T-helper 17 cell (primary cell): Measurements from ENCODE around the gene FANCD2OS. TPM values are rescaled to one million over a fixed set of nuclear protein-coding genes. Genes with fewer than 3 reads are reported as not detected.
"Not testable (repeated sequence)": the region's sequence is repeated elsewhere in the genome, so short reads cannot be mapped to it uniquely, and the experiment has no call there.

Source experiments
- ATAC-seq: fragments of 150-1000 bp; cut with Tn5 transposase; 2 replicates; pipeline ENCODE4 v1.10.0; 2021; ENCODE audit warnings: mild to moderate bottlenecking, moderate library complexity
- DNase-seq, 3 donors: peaks; one replicate each; pipeline versions ENCODE4 v3.0.0 to v3.0.0-alpha.2; 2020 to 2021
- H3K9me3 ChIP-seq: one replicate; pipeline ENCODE4 v1.7.0; 2013; ENCODE audit warnings: low read length, mild to moderate bottlenecking; ENCODE audit not compliant: control insufficient read depth, poor library complexity, severe bottlenecking
- H3K27ac Mint-ChIP-seq: one replicate; pipeline ENCODE4 v1.8.0; 2022; ENCODE audit warnings: mild to moderate bottlenecking, moderate library complexity, mixed read lengths
- H3K27me3 Mint-ChIP-seq: one replicate; pipeline ENCODE4 v1.8.0; 2022; ENCODE audit warnings: mixed read lengths
- H3K36me3 Mint-ChIP-seq: one replicate; pipeline ENCODE4 v1.8.0; 2022; ENCODE audit warnings: low read depth, mixed read lengths
- H3K4me1 Mint-ChIP-seq: one replicate; pipeline ENCODE4 v1.8.0; 2022; ENCODE audit warnings: mild to moderate bottlenecking, mixed read lengths
- H3K4me3 Mint-ChIP-seq: one replicate; pipeline ENCODE4 v1.8.0; 2022; ENCODE audit warnings: mild to moderate bottlenecking, moderate library complexity, mixed read lengths
- total RNA-seq, 4 donors: library from RNA in 2 of 4; stranded (reverse) in 2 of 4; gene quantifications; one replicate each; pipeline ENCODE4 v1.2.3 and lab custom pipeline; 2022 to 2026

Gene FANCD2OS, protein sequence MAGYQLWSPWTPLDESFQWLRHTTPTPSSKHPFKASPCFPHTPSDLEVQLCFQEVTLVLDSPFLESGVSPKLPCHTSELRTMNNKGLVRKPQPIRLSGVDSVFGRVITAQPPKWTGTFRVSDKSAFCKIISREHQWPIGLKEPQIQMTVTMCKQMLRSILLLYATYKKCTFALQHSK
- total RNA-seq (not detected), total RNA-seq (lab: John Stamatoyannopoulos, UW) (0 reads per million in 2 donors)

DNA sequence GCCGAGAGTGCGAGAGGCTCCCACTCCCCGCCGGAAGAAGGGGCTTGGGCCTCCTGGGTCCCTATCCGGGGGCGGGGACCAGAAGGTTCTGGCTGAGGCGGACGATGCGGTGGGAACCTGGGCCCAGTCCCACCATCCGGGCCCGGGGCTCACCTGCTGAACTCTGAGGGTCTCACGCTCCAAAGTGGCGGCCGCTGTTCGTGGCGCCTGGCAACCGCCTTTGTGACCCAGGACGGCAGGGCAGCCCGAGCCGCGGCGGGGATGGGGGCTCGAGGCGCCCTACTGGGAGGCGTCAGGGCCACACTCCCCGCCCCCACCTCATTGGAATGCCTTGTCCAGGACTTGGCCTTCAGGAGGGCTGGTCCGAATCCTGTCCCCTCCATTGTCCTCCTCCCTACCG is at the start of gene FANCD2OS:
FANCD2OS (minus strand) TSS at position 165 of the 400 bp plus-strand sequence. CDS start 3,481 bp downstream, outside the sequence.
- Mint-ChIP-seq H3K4me3 (no peak within 1 kb of the TSS), H3K27ac (no peak within 1 kb of the TSS), H3K4me1 (peaks cover 2% of the 10 kb centered on the region), H3K27me3 (no peaks in the 10 kb centered on the region), H3K36me3 (peaks cover 2% of the 10 kb centered on the region)
- DNase-seq (no peak), ATAC-seq (no peak)
- H3K9me3 ChIP-seq: no peaks in the 10 kb centered on the region

DNA sequence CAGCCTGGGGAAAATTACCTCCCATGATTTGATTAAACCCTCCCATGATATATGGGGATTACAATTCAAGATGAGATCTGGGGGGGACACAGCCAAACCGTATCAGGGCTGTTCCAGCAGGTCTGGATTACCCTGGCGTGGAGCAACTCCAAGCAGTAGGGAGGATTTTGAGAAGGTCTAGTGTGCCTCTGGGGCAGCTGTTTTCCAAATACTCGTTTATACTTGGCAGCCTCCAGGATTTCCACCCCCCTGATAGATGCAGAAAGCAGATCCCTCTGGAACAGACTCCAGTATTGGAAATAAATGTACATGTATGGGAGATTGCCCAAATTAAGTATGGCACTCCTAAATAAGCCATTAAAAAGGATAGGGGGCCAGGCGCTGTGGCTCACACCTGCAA is 49.0 kb upstream of the FANCD2OS start:
- DNase-seq (no peak), ATAC-seq (no peak)
- Mint-ChIP-seq H3K4me1 (no peaks in the 10 kb centered on the region), H3K36me3 (no peaks in the 10 kb centered on the region), H3K4me3 (no peak overlapping the region), H3K27me3 (no peaks in the 10 kb centered on the region), H3K27ac (no peak overlapping the region)
- H3K9me3 ChIP-seq: no peaks in the 10 kb centered on the region

DNA sequence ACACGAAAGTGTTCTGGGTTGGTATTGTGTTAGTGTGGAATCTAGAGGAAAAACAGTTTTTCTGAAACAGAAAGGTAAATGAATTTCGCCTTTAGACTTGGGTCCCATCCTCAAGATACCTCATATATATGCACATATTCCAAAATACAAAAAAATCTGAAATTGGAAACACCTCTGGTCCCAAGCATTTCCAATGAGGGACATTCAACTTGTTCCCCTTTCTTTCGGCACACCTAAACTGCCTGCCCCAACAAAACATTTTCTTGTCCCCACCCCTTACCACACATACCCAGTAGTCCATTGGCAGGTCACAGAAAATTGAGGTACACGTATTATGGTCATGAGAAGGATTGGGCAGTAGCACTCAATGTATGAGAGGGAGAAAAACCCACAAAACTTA is 47.6 kb upstream of the FANCD2OS start:
- ATAC-seq (no peak), DNase-seq (no peak)
- no peaks in the 10 kb centered on the region for H3K27me3 Mint-ChIP-seq
- no peaks in the 10 kb centered on the region for H3K9me3 ChIP-seq
- no peaks in the 10 kb centered on the region for H3K36me3 Mint-ChIP-seq
- H3K4me1 Mint-ChIP-seq: no peaks in the 10 kb centered on the region
- H3K4me3 Mint-ChIP-seq: no peak overlapping the region
- H3K27ac Mint-ChIP-seq: no peak overlapping the region

- H3K4me1 Mint-ChIP-seq: no peaks in the 10 kb centered on the region
- DNase-seq (no peak), ATAC-seq (no peak)
- no peaks in the 10 kb centered on the region for H3K9me3 ChIP-seq
- no peaks in the 10 kb centered on the region for H3K36me3 Mint-ChIP-seq
- H3K27me3 Mint-ChIP-seq: no peaks in the 10 kb centered on the region
- peak overlapping the region; percentile 41 for H3K27ac Mint-ChIP-seq
- H3K4me3 Mint-ChIP-seq: no peak overlapping the region
Observed at GRCh38 chr3:10155123-10155472, 47.0 kb upstream of the FANCD2OS start.

DNA sequence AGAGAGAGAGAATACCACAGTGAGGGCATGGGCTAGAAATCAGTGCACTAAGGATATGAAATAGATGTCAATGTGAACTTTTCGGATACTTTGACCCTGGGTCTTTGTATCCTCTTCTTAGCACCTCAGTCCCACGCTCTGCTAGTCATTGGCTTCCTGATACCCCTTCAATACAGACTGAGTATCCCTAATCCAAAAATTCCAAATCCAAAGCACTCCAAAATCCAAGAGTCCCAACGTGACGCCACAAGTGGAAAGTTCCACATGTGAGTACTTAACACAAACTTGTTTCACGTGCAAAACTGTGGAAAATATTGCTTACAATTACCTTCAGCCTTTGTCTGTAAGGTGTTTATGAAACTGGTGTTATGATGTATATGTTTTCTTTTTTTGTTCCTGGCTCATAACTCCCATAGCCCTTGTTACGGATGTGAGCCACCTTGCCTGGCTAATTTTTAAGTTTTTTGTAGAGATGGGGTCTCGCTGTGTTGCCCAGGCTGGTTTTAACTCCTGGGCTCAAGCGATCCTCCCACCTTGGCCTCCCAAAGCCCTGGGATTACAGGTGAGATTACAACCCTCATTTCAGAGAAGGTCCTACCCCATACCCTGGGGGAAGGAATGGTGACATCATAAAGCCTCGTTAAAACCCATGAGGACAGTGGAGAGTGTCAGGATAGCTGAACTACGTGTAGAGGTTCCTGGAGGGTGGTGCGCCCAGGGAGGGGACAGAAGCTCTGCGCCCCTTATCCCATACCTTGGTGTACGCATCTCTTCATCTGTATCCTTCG is 46.5 kb upstream of the FANCD2OS start:
- H3K4me1 Mint-ChIP-seq: peaks cover 4% of the 10 kb centered on the region
- H3K36me3 Mint-ChIP-seq: peaks cover 2% of the 10 kb centered on the region
- no peaks in the 10 kb centered on the region for H3K27me3 Mint-ChIP-seq
- H3K4me3 Mint-ChIP-seq: no peak overlapping the region
- no peak for ATAC-seq
- no peak for DNase-seq
- H3K9me3 ChIP-seq: no peaks in the 10 kb centered on the region
- peak overlapping the region; percentile 41 for H3K27ac Mint-ChIP-seq

DNA sequence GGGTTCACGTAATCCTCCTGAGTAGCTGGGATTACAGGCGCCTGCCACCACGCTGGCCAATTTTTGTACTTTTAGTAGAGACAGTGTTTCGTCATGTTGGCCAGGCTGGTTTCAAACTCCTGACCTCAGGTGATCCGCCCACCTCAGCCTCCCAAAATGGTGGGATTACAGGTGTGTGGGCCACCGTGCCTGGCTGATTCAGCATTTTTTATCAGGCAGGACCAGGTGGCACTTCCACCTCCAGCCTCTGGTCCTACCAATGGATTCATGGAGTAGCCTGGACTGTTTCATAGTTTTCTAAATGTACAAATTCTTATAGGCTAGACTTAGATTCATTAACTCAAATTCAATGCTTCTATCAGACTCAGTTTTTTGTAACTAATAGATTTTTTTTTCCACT is 42.9 kb upstream of the FANCD2OS start:
- peaks cover 10% of the 10 kb centered on the region for H3K4me1 Mint-ChIP-seq
- DNase-seq (no peak), ATAC-seq (no peak)
- H3K9me3 ChIP-seq: no peaks in the 10 kb centered on the region
- H3K36me3 Mint-ChIP-seq: peaks cover 2% of the 10 kb centered on the region
- H3K4me3 Mint-ChIP-seq: no peak overlapping the region
- no peaks in the 10 kb centered on the region for H3K27me3 Mint-ChIP-seq
- H3K27ac Mint-ChIP-seq: peak overlapping the region; percentile 65

GRCh38 chr3:10149226-10149625 is 41.2 kb upstream of the FANCD2OS start:
- peaks cover 4% of the 10 kb centered on the region for H3K36me3 Mint-ChIP-seq
- ATAC-seq: no peak

GRCh38 chr3:10145685-10146084 is 37.6 kb upstream of the FANCD2OS start:
- Mint-ChIP-seq H3K27ac (peak overlapping the region; percentile 82), H3K4me1 (peaks cover 26% of the 10 kb centered on the region), H3K4me3 (peak overlapping the region; percentile 65), H3K27me3 (no peaks in the 10 kb centered on the region), H3K36me3 (peaks cover 4% of the 10 kb centered on the region)
- no peak for ATAC-seq
- no peaks in the 10 kb centered on the region for H3K9me3 ChIP-seq
- DNase-seq: no peak

More at GRCh38 chr3:10149226-10149625, 41.2 kb upstream of the FANCD2OS start:
- H3K27ac Mint-ChIP-seq: peak overlapping the region; percentile 54
- no peaks in the 10 kb centered on the region for H3K9me3 ChIP-seq
- no peak overlapping the region for H3K4me3 Mint-ChIP-seq
- H3K27me3 Mint-ChIP-seq: no peaks in the 10 kb centered on the region
- no peak for DNase-seq
- H3K4me1 Mint-ChIP-seq: peaks cover 17% of the 10 kb centered on the region

- Mint-ChIP-seq H3K4me1 (peaks cover 22% of the 10 kb centered on the region), H3K27ac (peak overlapping the region; percentile 96), H3K36me3 (peaks cover 2% of the 10 kb centered on the region), H3K27me3 (no peaks in the 10 kb centered on the region), H3K4me3 (peak overlapping the region; percentile 95)
- DNase-seq (peak in 1 of 3 donors; percentile 10), ATAC-seq (no peak)
- no peaks in the 10 kb centered on the region for H3K9me3 ChIP-seq
Observed at GRCh38 chr3:10142707-10143560, 34.9 kb upstream of the FANCD2OS start.

GRCh38 chr3:10140996-10141546 is 33.0 kb upstream of the FANCD2OS start:
- no peak for ATAC-seq

DNA sequence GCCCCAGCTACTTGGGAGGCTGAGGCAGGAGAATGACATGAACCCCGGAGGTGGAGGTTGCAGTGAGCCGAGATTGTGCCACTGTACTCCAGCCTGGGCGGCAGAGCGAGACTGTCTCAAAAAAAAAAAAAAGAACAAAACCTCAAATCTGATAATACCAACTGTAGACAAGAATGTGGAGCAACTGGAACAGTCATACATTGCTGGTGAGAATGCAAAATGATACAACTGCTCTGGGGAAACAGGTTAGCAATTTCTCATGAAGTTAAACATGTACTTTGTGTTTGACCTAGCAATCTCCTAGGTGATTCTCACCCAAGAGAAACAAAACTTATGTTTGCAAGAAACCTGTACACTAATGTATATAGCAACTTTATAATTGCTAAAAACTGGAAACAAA is 29.1 kb upstream of the FANCD2OS start:
- Mint-ChIP-seq H3K27me3 (no peaks in the 10 kb centered on the region), H3K4me3 (no peak overlapping the region), H3K4me1 (no peaks in the 10 kb centered on the region), H3K36me3 (no peaks in the 10 kb centered on the region), H3K27ac (no peak overlapping the region)
- H3K9me3 ChIP-seq: no peaks in the 10 kb centered on the region
- no peak for DNase-seq
- ATAC-seq: no peak

More at GRCh38 chr3:10140996-10141546, 33.0 kb upstream of the FANCD2OS start:
- H3K36me3 Mint-ChIP-seq: peaks cover 2% of the 10 kb centered on the region
- peak overlapping the region; percentile 95 for H3K4me3 Mint-ChIP-seq
- H3K4me1 Mint-ChIP-seq: peaks cover 17% of the 10 kb centered on the region
- H3K27me3 Mint-ChIP-seq: no peaks in the 10 kb centered on the region
- peak overlapping the region; percentile 96 for H3K27ac Mint-ChIP-seq
- H3K9me3 ChIP-seq: no peaks in the 10 kb centered on the region
- no peak for DNase-seq

GRCh38 chr3:10136426-10137005 is 28.5 kb upstream of the FANCD2OS start:
- Mint-ChIP-seq H3K36me3 (no peaks in the 10 kb centered on the region), H3K27ac (no peak overlapping the region), H3K4me1 (no peaks in the 10 kb centered on the region), H3K4me3 (no peak overlapping the region), H3K27me3 (no peaks in the 10 kb centered on the region)
- no peaks in the 10 kb centered on the region for H3K9me3 ChIP-seq
- ATAC-seq: no peak
- no peak for DNase-seq

- H3K36me3 Mint-ChIP-seq, DNase-seq, ATAC-seq, H3K27me3 Mint-ChIP-seq, H3K27ac Mint-ChIP-seq, H3K9me3 ChIP-seq, H3K4me3 Mint-ChIP-seq, H3K4me1 Mint-ChIP-seq: not testable (repeated sequence)
Observed at GRCh38 chr3:10135872-10136271, 27.8 kb upstream of the FANCD2OS start.
